Kidney epithelial cell (primary cell): ENCODE results near the gene EPYC. TPM values are rescaled to one million over a fixed set of nuclear protein-coding genes. Genes with fewer than 3 reads are reported as not detected.
A peak's percentile ranks its signal among the peaks of the same experiment; 100 is the strongest.

Source experiments
- DNase-seq: peaks from one replicate; pipeline ENCODE4 v3.0.0-alpha.2; 2010; ENCODE audit warnings: low read depth
- H3K27me3 ChIP-seq: 2 replicates; pipeline ENCODE4 v1.6.0; 2011; ENCODE audit warnings: low read length; ENCODE audit not compliant: control insufficient read depth, insufficient read depth
- H3K36me3 ChIP-seq: 2 replicates; pipeline ENCODE4 v1.5.1; 2011; ENCODE audit warnings: low read length; ENCODE audit not compliant: control insufficient read depth, insufficient read depth
- H3K4me3 ChIP-seq: 2 replicates; pipeline ENCODE4 v1.5.1; 2011; ENCODE audit warnings: low read depth, mild to moderate bottlenecking, control low read depth, low read length
- total RNA-seq: library from RNA; depleted of rRNA; stranded (reverse); fragments of >200 nt; gene quantifications from 2 replicates; pipeline ENCODE4 v1.2.3, GENCODE V29; 2015
- TF ChIP-seq, protein P1 (sequence below): IDR thresholded peaks from 2 replicates; pipeline ENCODE4 v1.5.1; 2011; ENCODE audit warnings: mild to moderate bottlenecking, moderate library complexity, low read length, control low read depth, inconsistent platforms; ENCODE audit not compliant: insufficient read depth, poor library complexity, severe bottlenecking

The EPYC gene
- total RNA-seq, 1 donor from 2014 or later: not detected

DNA sequence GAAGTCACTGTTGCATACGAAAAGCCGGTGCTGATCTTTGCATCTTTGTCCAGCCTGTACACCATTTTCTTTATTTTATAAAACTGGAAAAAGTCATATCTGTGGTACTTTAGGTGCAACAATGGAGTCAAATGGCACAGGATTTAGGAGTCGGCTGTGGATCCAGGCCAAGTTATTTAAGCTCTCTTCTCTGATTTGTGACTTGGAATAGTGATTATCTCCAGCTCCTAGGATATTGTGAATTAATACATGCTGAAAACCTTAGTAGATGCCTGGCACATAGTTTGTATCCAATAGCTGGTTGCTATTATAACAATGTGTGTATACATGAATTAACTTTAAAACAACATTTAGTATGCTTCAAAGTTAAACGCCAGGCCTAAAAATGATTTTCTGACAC, 43.6 kb downstream of the EPYC start:
- Histone ChIP-seq H3K4me3 (no peak overlapping the region), H3K27me3 (no peaks in the 10 kb centered on the region), H3K36me3 (no peaks in the 10 kb centered on the region)
- TF ChIP-seq, protein P1, sequence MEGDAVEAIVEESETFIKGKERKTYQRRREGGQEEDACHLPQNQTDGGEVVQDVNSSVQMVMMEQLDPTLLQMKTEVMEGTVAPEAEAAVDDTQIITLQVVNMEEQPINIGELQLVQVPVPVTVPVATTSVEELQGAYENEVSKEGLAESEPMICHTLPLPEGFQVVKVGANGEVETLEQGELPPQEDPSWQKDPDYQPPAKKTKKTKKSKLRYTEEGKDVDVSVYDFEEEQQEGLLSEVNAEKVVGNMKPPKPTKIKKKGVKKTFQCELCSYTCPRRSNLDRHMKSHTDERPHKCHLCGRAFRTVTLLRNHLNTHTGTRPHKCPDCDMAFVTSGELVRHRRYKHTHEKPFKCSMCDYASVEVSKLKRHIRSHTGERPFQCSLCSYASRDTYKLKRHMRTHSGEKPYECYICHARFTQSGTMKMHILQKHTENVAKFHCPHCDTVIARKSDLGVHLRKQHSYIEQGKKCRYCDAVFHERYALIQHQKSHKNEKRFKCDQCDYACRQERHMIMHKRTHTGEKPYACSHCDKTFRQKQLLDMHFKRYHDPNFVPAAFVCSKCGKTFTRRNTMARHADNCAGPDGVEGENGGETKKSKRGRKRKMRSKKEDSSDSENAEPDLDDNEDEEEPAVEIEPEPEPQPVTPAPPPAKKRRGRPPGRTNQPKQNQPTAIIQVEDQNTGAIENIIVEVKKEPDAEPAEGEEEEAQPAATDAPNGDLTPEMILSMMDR: no peak
- no peak for DNase-seq

DNA sequence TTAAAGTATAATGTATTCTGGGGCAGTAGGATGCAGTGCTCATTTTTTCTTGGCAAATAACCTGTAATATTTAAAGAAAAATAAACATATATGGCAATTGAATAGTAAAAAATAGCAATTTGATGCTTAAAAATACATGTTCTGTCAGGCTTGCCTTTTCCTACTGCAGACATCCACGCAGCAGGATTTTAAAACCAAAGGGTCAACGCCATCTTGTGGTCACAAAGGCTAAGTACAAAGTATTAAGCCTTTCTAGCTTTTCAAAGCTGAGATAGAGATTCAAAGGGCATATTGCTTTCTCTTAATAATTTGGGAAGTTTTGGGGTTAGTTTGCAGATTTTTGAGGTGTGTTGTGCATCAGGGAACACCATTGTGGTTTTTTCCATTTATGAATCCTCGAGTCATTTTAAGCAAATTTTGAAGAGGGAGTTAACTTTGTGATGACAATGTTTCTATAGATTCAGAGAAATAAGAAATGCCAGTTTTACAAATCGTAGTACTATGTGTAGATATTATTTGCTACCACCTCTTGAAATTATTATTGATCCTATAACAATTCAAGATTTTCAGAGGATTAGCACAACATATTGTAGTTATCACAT, 45.1 kb downstream of the EPYC start:
- no peak for DNase-seq
- Histone ChIP-seq H3K27me3 (no peaks in the 10 kb centered on the region), H3K4me3 (no peak overlapping the region), H3K36me3 (no peaks in the 10 kb centered on the region)
- TF ChIP-seq, protein P1: peak; percentile 77

DNA sequence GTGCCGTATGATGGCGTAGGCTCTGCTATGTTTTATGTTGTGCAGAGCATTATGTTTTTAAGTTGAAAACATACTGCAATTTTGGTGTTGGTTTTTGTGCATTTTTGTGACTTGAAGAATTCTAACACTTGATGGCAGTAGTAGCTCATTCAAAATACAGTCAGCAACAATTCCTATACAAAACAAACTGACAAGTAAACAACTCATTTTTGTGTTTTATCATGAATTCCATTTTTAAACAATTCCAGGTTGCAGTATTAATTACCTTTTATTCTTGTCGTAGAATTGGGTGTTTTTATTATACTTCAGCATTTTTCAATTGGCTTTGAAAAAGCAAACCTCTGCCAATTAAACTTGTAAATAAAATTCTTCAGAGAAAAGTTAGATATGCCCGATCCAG, 45.7 kb downstream of the EPYC start:
- TF ChIP-seq, protein P1: peak; percentile 5
- H3K4me3 ChIP-seq: no peak overlapping the region
- no peak for DNase-seq

DNA sequence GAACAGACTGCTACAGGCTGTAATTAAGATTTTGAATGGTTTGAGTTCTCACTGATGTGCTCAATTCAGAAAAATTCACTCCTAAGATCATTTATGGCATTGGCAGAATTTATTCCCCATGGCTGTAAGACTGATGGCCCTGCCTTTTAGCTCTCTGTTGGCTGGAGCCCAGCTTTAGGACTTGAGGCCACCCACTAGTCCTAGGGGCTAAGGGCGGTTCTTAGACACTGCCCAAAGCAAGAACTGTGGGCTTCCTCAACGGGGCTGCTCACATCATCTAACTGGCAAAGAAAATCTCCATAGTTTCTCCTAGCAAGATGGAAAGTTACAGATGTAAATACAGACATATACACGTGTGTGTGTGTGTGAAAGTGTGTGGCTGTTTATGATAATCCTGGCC, 46.4 kb downstream of the EPYC start:
- no peak for DNase-seq
- no peaks in the 10 kb centered on the region for H3K36me3 ChIP-seq
- no peak overlapping the region for H3K4me3 ChIP-seq
- no peaks in the 10 kb centered on the region for H3K27me3 ChIP-seq
- TF ChIP-seq, protein P1: no peak

More for the DNA sequence above, 45.7 kb downstream of the EPYC start:
- H3K27me3 ChIP-seq: no peaks in the 10 kb centered on the region
- no peaks in the 10 kb centered on the region for H3K36me3 ChIP-seq

DNA sequence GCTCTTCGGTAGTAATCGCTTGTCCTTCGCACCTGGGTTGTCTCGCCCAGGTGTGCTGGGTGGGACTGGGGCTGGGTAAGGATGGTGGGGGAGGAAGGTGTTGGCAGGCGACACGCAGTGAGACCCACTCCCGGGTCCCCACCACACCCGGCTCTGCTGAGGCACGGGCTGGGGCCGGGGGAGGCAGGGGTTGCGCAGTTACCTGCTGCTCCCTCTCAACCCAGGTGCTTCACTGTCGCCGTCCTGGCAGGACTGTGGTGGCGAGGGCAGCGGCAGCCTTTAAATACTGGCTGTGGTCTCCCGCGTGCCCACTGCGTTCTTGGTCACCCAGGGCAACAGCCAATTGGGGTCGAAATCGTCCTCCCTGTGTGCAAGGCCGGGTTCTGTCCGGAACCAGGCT, 49.9 kb downstream of the EPYC start, which contains the start of gene CCER1:
TSS of gene CCER1 (minus strand) at position 256 of the 400 bp plus-strand sequence. CDS start 434 bp downstream, outside the sequence.
- no peaks in the 10 kb centered on the region for H3K36me3 ChIP-seq
- H3K27me3 ChIP-seq: no peaks in the 10 kb centered on the region
- TF ChIP-seq, protein P1: no peak
- H3K4me3 ChIP-seq: no peak within 1 kb of the TSS
- no peak for DNase-seq

DNA sequence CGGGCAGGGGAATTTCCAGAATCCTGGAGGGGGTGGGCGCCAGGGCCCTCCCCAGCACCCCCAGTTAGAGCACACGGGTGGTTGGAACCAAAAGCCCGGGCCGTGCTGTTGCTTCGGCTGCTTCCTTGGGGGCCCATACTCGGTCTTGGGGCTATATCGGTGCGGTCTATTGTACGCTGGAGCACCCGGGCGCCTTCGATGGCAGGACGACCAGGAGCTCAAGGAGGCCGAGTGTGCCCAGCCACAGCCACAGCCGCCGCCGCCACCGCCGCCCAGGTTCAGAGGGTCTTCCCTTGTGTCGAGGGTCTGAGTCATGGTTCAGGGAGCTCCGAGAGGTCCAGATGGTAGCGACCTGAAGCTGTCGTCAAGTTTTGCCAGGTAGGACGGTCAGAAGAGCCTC, 50.3 kb downstream of the EPYC start:
- Histone ChIP-seq H3K36me3 (no peaks in the 10 kb centered on the region), H3K27me3 (no peaks in the 10 kb centered on the region), H3K4me3 (no peak overlapping the region)
- no peak for DNase-seq
- TF ChIP-seq, protein P1: no peak
